Psoas muscle (tissue), 8 donors: ENCODE results near the gene RARRES2. TPM values are rescaled to one million over a fixed set of nuclear protein-coding genes. Genes with fewer than 3 reads are reported as not detected.

Experiments used
- ATAC-seq, 4 donors: fragments of 200-7000 bp; cut with Tn5 transposase; one replicate each; pipeline ENCODE4 v1.9.1; 2020; ENCODE audit warnings: moderate library complexity in 3 of 4, mild to moderate bottlenecking in 2 of 4
- DNase-seq, 2 donors: peaks; one replicate each; pipeline ENCODE4 v3.0.0-alpha.2; 2020
- H3K27ac ChIP-seq: fragments of 200-600 bp; one replicate; pipeline ENCODE4 v1.8.0; 2022
- H3K27me3 ChIP-seq, 3 donors: fragments of 200-600 bp in 1 of 3; one replicate each; pipeline versions ENCODE4 v1.6.1 to v1.8.0; 2013 to 2022; ENCODE audit warnings: low read length in 2 of 3, mild to moderate bottlenecking in 2 of 3, moderate library complexity in 1 of 3; ENCODE audit not compliant: insufficient read depth in 3 of 3
- H3K36me3 ChIP-seq, 2 donors: fragments of 200-600 bp in 1 of 2; one replicate each; pipeline versions ENCODE4 v1.6.1 to v1.8.0; 2013 to 2022; ENCODE audit warnings: low read depth in 1 of 2, mild to moderate bottlenecking in 1 of 2, moderate library complexity in 1 of 2; ENCODE audit not compliant: insufficient read depth in 1 of 2
- H3K4me1 ChIP-seq: fragments of 200-600 bp; one replicate; pipeline ENCODE4 v1.8.0; 2022
- H3K4me3 ChIP-seq: fragments of 200-600 bp; one replicate; pipeline ENCODE4 v1.8.0; 2022; ENCODE audit warnings: mild to moderate bottlenecking
- H3K9me3 ChIP-seq: fragments of 200-600 bp; one replicate; pipeline ENCODE4 v1.8.0; 2022
- WGBS, 3 donors: extraction: QIAGEN DNeasy Blood & Tissue Kit; methylation state at CpG; one replicate each; pipeline versions ENCODE4 v1.1.6 to v1.1.7; 2013; 5-methylcytosine and 5-hydroxymethylcytosine counted together
- intact Hi-C, 2 donors: fragments of 100-400 bp; cut with DNase I; formaldehyde crosslinking; loops; one replicate each; pipeline versions ENCODE4 v1.11.0 to v1.14.2; 2022
- polyA plus RNA-seq, 3 donors: library from polyadenylated mRNA; stranded (reverse); fragments of 200-250 nt; gene quantifications; one replicate each; pipeline ENCODE4 v1.2.3, GENCODE V29; 2013
- total RNA-seq, 4 donors: library from RNA; stranded (reverse); fragmentation: NEBNext Ultra II Directional in 2 of 4; extraction: Animal tissue kit (Norgen Biotek cat#: 25700) in 2 of 4; gene quantifications; one replicate each; pipeline versions ENCODE4 v1.2.1 to v1.2.4, GENCODE V29; 2021 to 2023
- TF ChIP-seq, protein P1 (sequence below): fragments of 200-600 bp; IDR thresholded peaks from one replicate; pipeline ENCODE4 v1.8.0; 2022; ENCODE audit warnings: antibody characterized with exemption
- donor health status: healthy with polysubstance abuse.
- donor health status: DM: no; HTN: no; CAD: no; lungs with moderate emphysema.
- donor health status: Bipolar disorder and iron deficiency.
- donor health status: healthy.
- donor health status: DM: yes; HTN: yes; CAD: no.
- donor health status: DM: no; HTN: no; CAD: no.
- donor health status: DM: no; HTN: no; CAD: no.
- donor health status: DM: yes; HTN: yes; CAD: no.

Gene RARRES2
- total and polyA plus RNA-seq, 7 donors, result 4.1 to 17.9 (median 7.3) TPM

DNA sequence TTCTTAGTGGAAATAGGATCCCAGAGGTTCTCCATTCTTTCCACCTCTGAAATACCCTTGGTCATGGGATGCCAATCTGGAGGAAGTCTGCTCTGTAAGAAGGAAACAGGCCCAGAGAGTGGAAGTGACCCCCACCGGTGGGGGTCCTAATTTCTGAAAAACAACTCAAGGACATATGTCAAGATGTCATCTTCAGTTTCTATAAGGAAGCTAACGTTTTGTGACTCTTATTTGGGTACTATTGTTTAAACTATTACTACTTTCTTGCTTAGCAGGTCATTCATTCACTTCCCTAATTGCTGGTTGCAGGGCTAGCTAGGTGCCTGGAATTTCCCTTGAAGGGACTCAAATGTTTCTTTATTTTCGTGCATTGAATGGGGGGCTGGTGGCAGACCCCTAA, 35.8 kb upstream of the RARRES2 start:
- Histone ChIP-seq H3K27ac (peak overlapping the region; percentile 92), H3K9me3 (no peaks in the 10 kb centered on the region), H3K4me1 (peaks cover 35% of the 10 kb centered on the region), H3K4me3 (no peak overlapping the region), H3K27me3 (no peaks in the 10 kb centered on the region), H3K36me3 (peaks cover 0 to 27% of the 10 kb centered on the region in 2 donors)
- intact Hi-C loops, result no loop called here
- TF ChIP-seq, protein P1, sequence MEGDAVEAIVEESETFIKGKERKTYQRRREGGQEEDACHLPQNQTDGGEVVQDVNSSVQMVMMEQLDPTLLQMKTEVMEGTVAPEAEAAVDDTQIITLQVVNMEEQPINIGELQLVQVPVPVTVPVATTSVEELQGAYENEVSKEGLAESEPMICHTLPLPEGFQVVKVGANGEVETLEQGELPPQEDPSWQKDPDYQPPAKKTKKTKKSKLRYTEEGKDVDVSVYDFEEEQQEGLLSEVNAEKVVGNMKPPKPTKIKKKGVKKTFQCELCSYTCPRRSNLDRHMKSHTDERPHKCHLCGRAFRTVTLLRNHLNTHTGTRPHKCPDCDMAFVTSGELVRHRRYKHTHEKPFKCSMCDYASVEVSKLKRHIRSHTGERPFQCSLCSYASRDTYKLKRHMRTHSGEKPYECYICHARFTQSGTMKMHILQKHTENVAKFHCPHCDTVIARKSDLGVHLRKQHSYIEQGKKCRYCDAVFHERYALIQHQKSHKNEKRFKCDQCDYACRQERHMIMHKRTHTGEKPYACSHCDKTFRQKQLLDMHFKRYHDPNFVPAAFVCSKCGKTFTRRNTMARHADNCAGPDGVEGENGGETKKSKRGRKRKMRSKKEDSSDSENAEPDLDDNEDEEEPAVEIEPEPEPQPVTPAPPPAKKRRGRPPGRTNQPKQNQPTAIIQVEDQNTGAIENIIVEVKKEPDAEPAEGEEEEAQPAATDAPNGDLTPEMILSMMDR, result no peak
- no peak for DNase-seq
- no peak for ATAC-seq
- WGBS, 3 donors, result 37 to 41% (median 38%) methylated on average over 3 of the region's 3 CpGs

DNA sequence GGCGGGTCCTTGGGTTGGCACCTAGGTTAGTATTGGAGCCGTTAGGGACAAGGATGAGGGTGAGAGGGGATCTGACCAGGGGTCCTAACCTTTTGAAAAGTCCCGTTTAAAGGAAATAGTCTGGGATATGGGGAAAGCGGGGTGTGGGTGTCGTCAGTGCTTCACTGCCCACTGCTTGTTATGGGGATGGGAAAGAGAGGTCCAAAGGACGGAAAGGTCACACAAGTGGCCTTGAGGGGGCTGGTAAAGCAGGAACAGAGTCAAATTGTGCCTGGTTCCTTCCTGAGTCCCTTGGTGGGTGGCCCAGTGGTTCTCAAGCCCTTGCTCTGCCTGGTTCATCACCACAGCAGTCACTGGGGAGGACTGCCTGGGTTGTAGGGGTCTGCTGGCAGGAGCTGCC, 35.1 kb upstream of the RARRES2 start:
- intact Hi-C loops, result no loop called here
- TF ChIP-seq, protein P1, result no peak
- WGBS, 3 donors, result 65 to 72% (median 66%) methylated on average over 6 of the region's 6 CpGs
- DNase-seq (no peak), ATAC-seq (no peak)
- Histone ChIP-seq H3K4me3 (no peak overlapping the region), H3K9me3 (no peaks in the 10 kb centered on the region), H3K27ac (peak overlapping the region; percentile 41), H3K36me3 (peaks cover 0 to 33% of the 10 kb centered on the region in 2 donors), H3K4me1 (peaks cover 37% of the 10 kb centered on the region), H3K27me3 (no peaks in the 10 kb centered on the region)

DNA sequence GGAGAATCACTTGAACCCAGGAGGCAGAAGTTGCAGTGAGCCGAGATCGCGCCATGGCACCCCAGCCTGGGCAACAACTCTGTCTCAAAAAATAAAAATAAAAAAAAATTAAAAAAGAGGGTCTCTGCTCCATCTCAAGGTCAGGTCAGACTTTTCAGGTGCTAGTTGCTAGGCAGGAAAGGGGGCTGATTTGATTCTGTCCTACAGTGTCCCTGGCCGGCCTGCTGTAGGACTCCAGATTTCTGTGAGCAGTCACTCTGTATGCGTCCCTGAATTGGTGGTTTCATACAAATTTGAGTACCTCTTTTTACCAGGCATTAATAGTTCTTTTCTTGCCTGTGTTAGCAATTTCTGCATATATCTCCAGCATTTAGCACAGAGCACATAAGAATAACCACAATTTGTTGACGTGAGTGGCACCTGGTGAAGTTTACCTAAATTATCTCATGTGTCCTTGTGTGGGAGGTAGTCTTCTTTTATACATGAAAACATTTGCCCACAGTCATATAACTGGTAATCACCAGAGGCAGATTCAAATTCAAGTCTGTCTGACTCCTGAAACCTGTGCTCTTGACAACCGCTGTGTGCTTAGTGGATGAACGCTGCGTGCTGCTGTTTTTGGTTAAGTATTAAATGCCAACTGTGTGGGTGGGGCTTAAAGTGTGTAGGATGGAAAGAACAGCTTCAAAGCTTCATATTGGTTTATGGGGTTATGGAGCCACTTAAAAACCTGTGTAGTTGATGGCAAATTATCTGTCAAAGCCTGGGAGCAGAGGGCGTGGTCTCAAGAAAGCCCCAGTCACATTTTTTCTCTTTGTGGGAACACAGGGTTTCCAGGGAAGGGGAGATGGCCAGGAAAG, 34.5 kb upstream of the RARRES2 start:
- Histone ChIP-seq H3K4me1 (peaks cover 43% of the 10 kb centered on the region), H3K27ac (peak overlapping the region; percentile 41), H3K4me3 (no peak overlapping the region), H3K27me3 (no peaks in the 10 kb centered on the region), H3K9me3 (no peaks in the 10 kb centered on the region), H3K36me3 (peaks cover 0 to 40% of the 10 kb centered on the region in 2 donors)
- DNase-seq (no peak), ATAC-seq (no peak)
- WGBS, 3 donors, result 69 to 79% (median 69%) methylated on average over 10 of the region's 10 CpGs
- intact Hi-C loops, result no loop called here
- TF ChIP-seq, protein P1, result no peak

DNA sequence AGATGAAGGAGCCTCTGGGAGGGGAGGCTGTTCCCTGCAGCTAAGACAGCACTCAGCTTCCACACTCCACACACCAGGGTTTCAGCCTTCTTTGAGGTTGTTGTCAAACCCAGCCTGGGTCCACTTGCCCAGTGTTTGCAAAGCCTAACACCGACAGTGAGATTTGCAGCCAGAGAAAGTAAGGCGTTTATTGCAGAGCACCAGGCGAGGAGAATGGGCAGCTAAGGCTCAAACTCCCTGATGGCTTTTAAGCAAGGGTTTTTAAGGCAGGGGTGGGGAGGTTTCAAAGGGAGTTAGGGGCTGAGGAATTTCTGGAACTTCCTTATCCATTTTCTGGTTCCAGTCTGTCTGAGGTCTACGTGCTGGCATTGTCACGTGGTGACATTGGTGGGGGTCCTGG, 33.0 kb upstream of the RARRES2 start:
- Histone ChIP-seq H3K27me3 (no peaks in the 10 kb centered on the region), H3K36me3 (peaks cover 0 to 51% of the 10 kb centered on the region in 2 donors), H3K9me3 (no peaks in the 10 kb centered on the region), H3K4me3 (no peak overlapping the region), H3K4me1 (peaks cover 56% of the 10 kb centered on the region), H3K27ac (peak overlapping the region; percentile 60)
- 88 to 92% (median 90%) methylated on average over 5 of the region's 5 CpGs for WGBS, 3 donors
- DNase-seq (no peak), ATAC-seq (no peak)
- TF ChIP-seq, protein P1, result no peak
- intact Hi-C loops, result no loop called here
